ENCODE measurements around the gene AP3D1.

AP3D1 gene

GRCh38 chr19:2119921-2120785, 31.2 kb downstream of the AP3D1 start:
- Histone ChIP-seq H3K36me3 (ENCODE audit: control insufficient read depth, low read depth, low read length) (peaks cover 85% of the 10 kb centered on the region), H3K27me3 (ENCODE audit: control insufficient read depth, insufficient read depth, low read length) (no peaks in the 10 kb centered on the region), H3K4me3 (ENCODE audit: low read length) (no peak overlapping the region)

DNA sequence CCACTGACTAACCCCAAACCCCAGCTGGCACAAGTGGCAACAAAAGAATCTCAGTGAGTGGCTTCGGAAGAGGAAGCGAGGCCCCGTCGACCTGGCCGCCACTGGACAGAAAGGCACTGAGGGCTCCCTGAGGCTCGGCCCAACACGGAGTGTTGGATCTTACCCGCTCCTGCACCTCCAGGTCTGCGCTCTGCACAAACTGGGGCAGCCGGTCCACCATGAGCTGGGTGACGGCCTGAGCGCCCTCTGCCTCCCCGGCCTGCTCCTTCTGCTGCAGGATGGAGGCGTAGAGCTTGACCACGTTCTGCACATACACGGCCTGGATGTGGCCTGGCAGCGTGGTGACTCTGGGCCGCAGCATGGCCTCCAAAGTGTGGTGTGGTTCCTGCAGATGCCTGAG, 32.9 kb downstream of the AP3D1 start:
- no peak overlapping the region for H3K27ac ChIP-seq (ENCODE audit: low read length)
- H3K9ac ChIP-seq (ENCODE audit: low read length): no peak overlapping the region
- no peaks in the 10 kb centered on the region for H3K9me3 ChIP-seq (ENCODE audit: control insufficient read depth, low read depth, low read length)
- H3K36me3 ChIP-seq (ENCODE audit: control insufficient read depth, low read depth, low read length): peaks cover 95% of the 10 kb centered on the region
- H3K4me3 ChIP-seq (ENCODE audit: low read length): no peak overlapping the region
- no peaks in the 10 kb centered on the region for H3K27me3 ChIP-seq (ENCODE audit: control insufficient read depth, insufficient read depth, low read length)
- no peaks in the 10 kb centered on the region for H3K4me1 ChIP-seq (ENCODE audit: control insufficient read depth, low read depth, low read length)

More at GRCh38 chr19:2119921-2120785, 31.2 kb downstream of the AP3D1 start:
- Histone ChIP-seq H3K27ac (ENCODE audit: low read length) (no peak overlapping the region), H3K9me3 (ENCODE audit: control insufficient read depth, low read depth, low read length) (no peaks in the 10 kb centered on the region), H3K9ac (ENCODE audit: low read length) (no peak overlapping the region), H3K4me1 (ENCODE audit: control insufficient read depth, low read depth, low read length) (no peaks in the 10 kb centered on the region)

DNA sequence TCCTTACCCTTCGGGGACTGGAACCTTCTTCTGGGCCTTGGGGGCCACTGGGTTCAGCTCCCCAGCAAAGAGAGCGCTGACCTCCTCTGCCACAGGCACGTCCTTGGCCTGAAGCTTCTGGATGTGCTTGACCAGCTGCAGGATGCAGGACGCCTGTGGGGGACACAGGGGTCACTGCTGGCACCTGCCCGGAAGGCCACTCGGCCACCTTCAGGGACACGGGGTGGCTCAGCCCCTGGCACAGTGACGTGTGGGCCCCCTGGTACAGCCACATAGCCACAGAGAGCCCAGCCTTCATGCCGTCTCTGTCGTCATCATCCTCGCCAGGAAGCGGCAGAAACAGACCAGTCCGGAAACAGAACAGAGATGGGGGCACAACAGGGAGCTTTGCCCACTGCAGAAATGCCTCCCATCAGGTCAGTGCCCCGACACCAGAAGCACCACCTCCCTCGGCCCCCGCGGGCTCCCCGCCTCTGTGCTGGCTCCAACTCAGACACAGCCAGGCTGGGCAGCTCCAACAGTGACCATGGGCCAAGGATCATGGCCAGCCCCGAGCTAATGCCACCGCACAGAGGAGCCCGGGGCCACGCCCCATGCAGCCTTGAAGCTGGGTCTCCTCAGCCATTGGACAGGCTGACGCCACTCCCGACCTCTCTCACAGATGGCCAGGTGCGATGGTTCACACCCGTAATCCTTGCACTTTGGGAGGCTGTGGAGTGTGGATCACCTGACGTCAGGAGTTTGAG, 34.0 kb downstream of the AP3D1 start:
- no peaks in the 10 kb centered on the region for H3K4me1 ChIP-seq (ENCODE audit: control insufficient read depth, low read depth, low read length)
- peaks cover 92% of the 10 kb centered on the region for H3K36me3 ChIP-seq (ENCODE audit: control insufficient read depth, low read depth, low read length)
- H3K27ac ChIP-seq (ENCODE audit: low read length): no peak overlapping the region
- no peaks in the 10 kb centered on the region for H3K9me3 ChIP-seq (ENCODE audit: control insufficient read depth, low read depth, low read length)
- H3K4me3 ChIP-seq (ENCODE audit: low read length): no peak overlapping the region
- H3K9ac ChIP-seq (ENCODE audit: low read length): no peak overlapping the region
- no peaks in the 10 kb centered on the region for H3K27me3 ChIP-seq (ENCODE audit: control insufficient read depth, insufficient read depth, low read length)

DNA sequence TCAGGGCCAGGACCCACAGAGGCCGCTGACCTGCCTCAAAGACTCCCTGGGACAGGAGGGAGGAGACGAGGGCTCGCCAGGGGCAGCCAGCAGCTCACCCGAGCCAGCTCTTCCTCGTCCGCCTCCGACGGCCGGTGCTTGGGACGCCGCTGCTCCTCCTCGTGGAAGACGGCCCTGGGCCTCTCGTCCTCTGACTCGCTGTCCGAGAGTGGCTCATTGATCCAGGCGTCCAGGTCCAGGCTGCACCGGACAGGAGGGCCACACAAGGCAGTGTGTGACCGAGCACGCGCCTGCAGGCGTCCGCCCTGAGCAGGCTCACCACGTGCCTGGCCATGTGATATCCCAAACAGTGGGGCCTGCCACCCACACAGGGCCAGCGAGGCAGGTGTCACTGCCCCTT, 34.9 kb downstream of the AP3D1 start:
- no peaks in the 10 kb centered on the region for H3K4me1 ChIP-seq (ENCODE audit: control insufficient read depth, low read depth, low read length)
- H3K27me3 ChIP-seq (ENCODE audit: control insufficient read depth, insufficient read depth, low read length): no peaks in the 10 kb centered on the region
- H3K27ac ChIP-seq (ENCODE audit: low read length): no peak overlapping the region
- H3K4me3 ChIP-seq (ENCODE audit: low read length): no peak overlapping the region
- H3K36me3 ChIP-seq (ENCODE audit: control insufficient read depth, low read depth, low read length): peaks cover 92% of the 10 kb centered on the region
- H3K9ac ChIP-seq (ENCODE audit: low read length): no peak overlapping the region
- H3K9me3 ChIP-seq (ENCODE audit: control insufficient read depth, low read depth, low read length): no peaks in the 10 kb centered on the region

- Histone ChIP-seq H3K27me3 (ENCODE audit: control insufficient read depth, insufficient read depth, low read length) (no peaks in the 10 kb centered on the region), H3K36me3 (ENCODE audit: control insufficient read depth, low read depth, low read length) (peaks cover 89% of the 10 kb centered on the region), H3K4me3 (ENCODE audit: low read length) (no peak overlapping the region)
Measured at GRCh38 chr19:2115911-2116426, 35.4 kb downstream of the AP3D1 start.

GRCh38 chr19:2115324-2115723, 36.0 kb downstream of the AP3D1 start:
- no peak overlapping the region for H3K9ac ChIP-seq (ENCODE audit: low read length)
- H3K27ac ChIP-seq (ENCODE audit: low read length): no peak overlapping the region
- H3K4me3 ChIP-seq (ENCODE audit: low read length): no peak overlapping the region
- H3K9me3 ChIP-seq (ENCODE audit: control insufficient read depth, low read depth, low read length): no peaks in the 10 kb centered on the region
- H3K27me3 ChIP-seq (ENCODE audit: control insufficient read depth, insufficient read depth, low read length): no peaks in the 10 kb centered on the region
- peaks cover 89% of the 10 kb centered on the region for H3K36me3 ChIP-seq (ENCODE audit: control insufficient read depth, low read depth, low read length)
- H3K4me1 ChIP-seq (ENCODE audit: control insufficient read depth, low read depth, low read length): no peaks in the 10 kb centered on the region

More at GRCh38 chr19:2115911-2116426, 35.4 kb downstream of the AP3D1 start:
- Histone ChIP-seq H3K9me3 (ENCODE audit: control insufficient read depth, low read depth, low read length) (no peaks in the 10 kb centered on the region), H3K27ac (ENCODE audit: low read length) (no peak overlapping the region), H3K9ac (ENCODE audit: low read length) (no peak overlapping the region), H3K4me1 (ENCODE audit: control insufficient read depth, low read depth, low read length) (no peaks in the 10 kb centered on the region)

GRCh38 chr19:2114821-2115220, 36.5 kb downstream of the AP3D1 start:
- H3K9me3 ChIP-seq (ENCODE audit: control insufficient read depth, low read depth, low read length): no peaks in the 10 kb centered on the region
- no peaks in the 10 kb centered on the region for H3K27me3 ChIP-seq (ENCODE audit: control insufficient read depth, insufficient read depth, low read length)
- no peaks in the 10 kb centered on the region for H3K4me1 ChIP-seq (ENCODE audit: control insufficient read depth, low read depth, low read length)
- H3K36me3 ChIP-seq (ENCODE audit: control insufficient read depth, low read depth, low read length): peaks cover 89% of the 10 kb centered on the region
- H3K27ac ChIP-seq (ENCODE audit: low read length): no peak overlapping the region
- H3K4me3 ChIP-seq (ENCODE audit: low read length): no peak overlapping the region
- H3K9ac ChIP-seq (ENCODE audit: low read length): no peak overlapping the region

GRCh38 chr19:2114218-2114617, 37.1 kb downstream of the AP3D1 start:
- Histone ChIP-seq H3K9me3 (ENCODE audit: control insufficient read depth, low read depth, low read length) (no peaks in the 10 kb centered on the region), H3K27ac (ENCODE audit: low read length) (no peak overlapping the region), H3K36me3 (ENCODE audit: control insufficient read depth, low read depth, low read length) (peaks cover 93% of the 10 kb centered on the region)

DNA sequence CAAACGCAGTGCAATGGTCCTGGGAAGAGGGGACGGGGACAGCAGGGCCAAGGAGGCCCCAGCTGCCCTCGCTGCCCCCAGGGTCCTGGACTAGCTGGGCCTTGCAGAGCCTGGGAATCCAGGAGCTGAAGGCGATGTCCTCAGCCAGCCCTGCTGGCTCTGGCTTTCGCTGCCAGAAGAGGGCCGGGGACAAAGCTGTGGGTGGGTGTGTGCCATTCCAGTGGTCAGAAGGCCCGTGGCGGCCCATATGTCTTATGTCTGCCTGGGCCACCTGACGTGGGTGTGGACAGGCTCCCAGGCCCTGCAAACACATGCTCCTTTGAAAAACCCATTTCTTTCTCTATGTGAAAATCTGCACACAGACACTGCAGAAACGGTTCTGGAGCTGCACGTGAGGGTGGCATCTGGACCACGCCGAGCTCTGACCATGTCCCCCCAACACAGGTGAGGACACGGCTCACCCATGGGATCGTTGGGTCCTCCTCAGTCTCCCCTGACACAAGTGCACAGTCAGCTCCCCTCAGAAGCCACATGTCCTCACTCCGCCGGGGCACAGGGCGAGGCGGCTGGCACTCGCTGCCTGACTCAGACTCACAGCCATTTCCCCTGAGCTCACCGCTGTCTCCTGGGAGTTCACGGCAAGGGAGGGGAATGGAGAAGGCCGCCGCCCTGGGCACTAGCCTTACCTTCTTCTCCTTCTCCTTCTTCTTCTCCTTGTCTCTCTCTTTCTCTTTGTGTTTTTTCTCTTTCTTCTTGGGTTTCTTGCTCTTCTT, 37.7 kb downstream of the AP3D1 start:
- Histone ChIP-seq H3K4me3 (ENCODE audit: low read length) (no peak overlapping the region), H3K4me1 (ENCODE audit: control insufficient read depth, low read depth, low read length) (no peaks in the 10 kb centered on the region), H3K36me3 (ENCODE audit: control insufficient read depth, low read depth, low read length) (peaks cover 93% of the 10 kb centered on the region), H3K9ac (ENCODE audit: low read length) (no peak overlapping the region), H3K9me3 (ENCODE audit: control insufficient read depth, low read depth, low read length) (no peaks in the 10 kb centered on the region), H3K27ac (ENCODE audit: low read length) (no peak overlapping the region), H3K27me3 (ENCODE audit: control insufficient read depth, insufficient read depth, low read length) (no peaks in the 10 kb centered on the region)

More at GRCh38 chr19:2114218-2114617, 37.1 kb downstream of the AP3D1 start:
- H3K4me1 ChIP-seq (ENCODE audit: control insufficient read depth, low read depth, low read length): no peaks in the 10 kb centered on the region
- H3K9ac ChIP-seq (ENCODE audit: low read length): no peak overlapping the region
- H3K4me3 ChIP-seq (ENCODE audit: low read length): no peak overlapping the region
- H3K27me3 ChIP-seq (ENCODE audit: control insufficient read depth, insufficient read depth, low read length): no peaks in the 10 kb centered on the region

- no peak overlapping the region for H3K9ac ChIP-seq (ENCODE audit: low read length)
- H3K27me3 ChIP-seq (ENCODE audit: control insufficient read depth, insufficient read depth, low read length): no peaks in the 10 kb centered on the region
- no peak overlapping the region for H3K27ac ChIP-seq (ENCODE audit: low read length)
- H3K36me3 ChIP-seq (ENCODE audit: control insufficient read depth, low read depth, low read length): peaks cover 94% of the 10 kb centered on the region
- H3K9me3 ChIP-seq (ENCODE audit: control insufficient read depth, low read depth, low read length): no peaks in the 10 kb centered on the region
- no peak overlapping the region for H3K4me3 ChIP-seq (ENCODE audit: low read length)
- no peaks in the 10 kb centered on the region for H3K4me1 ChIP-seq (ENCODE audit: control insufficient read depth, low read depth, low read length)
Measured at GRCh38 chr19:2112516-2113320, 38.6 kb downstream of the AP3D1 start.

Data from iPS-18a (cell line).